ENCODE results near the gene ATAD3A.
"Not testable (repeated sequence)": the region's sequence is repeated elsewhere in the genome, so short reads cannot be mapped to it uniquely, and the experiment has no call there.

DNA sequence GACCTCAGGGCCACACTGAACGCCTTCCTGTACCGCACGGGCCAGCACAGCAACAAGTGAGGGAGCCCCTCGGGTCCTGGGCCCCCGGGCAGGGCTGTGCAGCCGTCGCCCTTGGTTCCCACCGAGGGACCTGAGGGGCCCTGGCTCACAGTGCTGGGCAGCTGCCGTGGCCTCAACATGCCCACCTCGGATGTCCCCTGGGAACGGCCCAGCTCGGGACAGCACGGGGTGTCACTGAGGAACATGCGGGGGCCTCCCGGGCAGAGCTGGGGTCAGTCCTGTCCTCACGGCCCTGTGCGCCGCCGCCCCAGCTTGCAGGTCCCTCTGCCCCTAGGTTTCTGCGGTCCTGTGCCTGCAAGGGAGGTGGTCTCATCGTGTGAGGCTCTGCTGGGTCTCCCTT lies 14.5 kb downstream of the ATAD3A start:
- TF ChIP-seq CTCF (conservative IDR thresholded peaks at IDR 0.05; ENCODE audit: low read depth, low read length); EZH2 (IDR thresholded peaks at IDR 0.05; ENCODE audit: borderline replicate concordance, low read depth, low read length, poor library complexity, severe bottlenecking): not testable (repeated sequence)
